Endothelial cell of hepatic sinusoid (primary cell): Measurements from ENCODE around the gene SYNRG.

Experiments
- in situ Hi-C: cut with HindIII; loops from 2 replicates; pipeline ENCODE4 v1.10.0; 2017; ENCODE audit warnings: low sequenced_read_pairs

The SYNRG gene

GRCh38 chr17:37605813-37606505 lies 3.3 kb downstream of the SYNRG start:
- in situ Hi-C loops: no loop called here

GRCh38 chr17:37605081-37605480 lies 4.1 kb downstream of the SYNRG start:
- in situ Hi-C loops: no loop called here

GRCh38 chr17:37604556-37604955 lies 4.7 kb downstream of the SYNRG start:
- in situ Hi-C loops: no loop called here

GRCh38 chr17:37598145-37598544 lies 11.1 kb downstream of the SYNRG start:
- in situ Hi-C loops: no loop called here

GRCh38 chr17:37592291-37592690 lies 16.9 kb downstream of the SYNRG start:
- in situ Hi-C loops: no loop called here

GRCh38 chr17:37585066-37585465 lies 24.2 kb downstream of the SYNRG start:
- in situ Hi-C loops: no loop called here

- in situ Hi-C loops: no loop called here
These were observed 32.9 kb downstream of the SYNRG start for GRCh38 chr17:37576281-37576680.

- in situ Hi-C loops: loop anchor here (5.0 kb wide), 1 partner anchor 62 kb away; no protein-coding TSS in a partner anchor
These were observed 34.8 kb downstream of the SYNRG start for GRCh38 chr17:37574427-37574826.

GRCh38 chr17:37571674-37572073 lies 37.5 kb downstream of the SYNRG start:
- in situ Hi-C loops: loop anchor here (5.0 kb wide), 1 partner anchor 59 kb away; no protein-coding TSS in a partner anchor

GRCh38 chr17:37570527-37571093 lies 38.6 kb downstream of the SYNRG start:
- in situ Hi-C loops: loop anchor here (5.0 kb wide), 1 partner anchor 58 kb away; no protein-coding TSS in a partner anchor

- in situ Hi-C loops: no loop called here
These were observed 40.7 kb downstream of the SYNRG start for GRCh38 chr17:37568350-37569053.

- in situ Hi-C loops: no loop called here
These were observed 41.7 kb downstream of the SYNRG start for GRCh38 chr17:37567538-37567937.

- in situ Hi-C loops: no loop called here
These were observed 42.1 kb downstream of the SYNRG start for GRCh38 chr17:37567137-37567536.

- in situ Hi-C loops: no loop called here
These were observed 45.0 kb downstream of the SYNRG start for GRCh38 chr17:37564252-37564651.

GRCh38 chr17:37562016-37562745 lies 47.0 kb downstream of the SYNRG start:
- in situ Hi-C loops: no loop called here

- in situ Hi-C loops: no loop called here
These were observed 50.9 kb downstream of the SYNRG start for GRCh38 chr17:37558299-37558698.

- in situ Hi-C loops: no loop called here
These were observed 51.7 kb downstream of the SYNRG start for GRCh38 chr17:37557482-37557881.

GRCh38 chr17:37555386-37555785 lies 53.8 kb downstream of the SYNRG start:
- in situ Hi-C loops: no loop called here

- in situ Hi-C loops: no loop called here
These were observed 55.7 kb downstream of the SYNRG start for GRCh38 chr17:37553401-37553966.

- in situ Hi-C loops: no loop called here
These were observed 57.4 kb downstream of the SYNRG start for GRCh38 chr17:37551788-37552187.

GRCh38 chr17:37547986-37548385 lies 61.2 kb downstream of the SYNRG start:
- in situ Hi-C loops: no loop called here
